Measurements from ENCODE around the gene MAFG. TPM values are rescaled to one million over a fixed set of nuclear protein-coding genes. Genes with fewer than 3 reads are reported as not detected.

Gene MAFG
- total RNA-seq, 1 experiment from 2014 or later, result 36.1 TPM

DNA sequence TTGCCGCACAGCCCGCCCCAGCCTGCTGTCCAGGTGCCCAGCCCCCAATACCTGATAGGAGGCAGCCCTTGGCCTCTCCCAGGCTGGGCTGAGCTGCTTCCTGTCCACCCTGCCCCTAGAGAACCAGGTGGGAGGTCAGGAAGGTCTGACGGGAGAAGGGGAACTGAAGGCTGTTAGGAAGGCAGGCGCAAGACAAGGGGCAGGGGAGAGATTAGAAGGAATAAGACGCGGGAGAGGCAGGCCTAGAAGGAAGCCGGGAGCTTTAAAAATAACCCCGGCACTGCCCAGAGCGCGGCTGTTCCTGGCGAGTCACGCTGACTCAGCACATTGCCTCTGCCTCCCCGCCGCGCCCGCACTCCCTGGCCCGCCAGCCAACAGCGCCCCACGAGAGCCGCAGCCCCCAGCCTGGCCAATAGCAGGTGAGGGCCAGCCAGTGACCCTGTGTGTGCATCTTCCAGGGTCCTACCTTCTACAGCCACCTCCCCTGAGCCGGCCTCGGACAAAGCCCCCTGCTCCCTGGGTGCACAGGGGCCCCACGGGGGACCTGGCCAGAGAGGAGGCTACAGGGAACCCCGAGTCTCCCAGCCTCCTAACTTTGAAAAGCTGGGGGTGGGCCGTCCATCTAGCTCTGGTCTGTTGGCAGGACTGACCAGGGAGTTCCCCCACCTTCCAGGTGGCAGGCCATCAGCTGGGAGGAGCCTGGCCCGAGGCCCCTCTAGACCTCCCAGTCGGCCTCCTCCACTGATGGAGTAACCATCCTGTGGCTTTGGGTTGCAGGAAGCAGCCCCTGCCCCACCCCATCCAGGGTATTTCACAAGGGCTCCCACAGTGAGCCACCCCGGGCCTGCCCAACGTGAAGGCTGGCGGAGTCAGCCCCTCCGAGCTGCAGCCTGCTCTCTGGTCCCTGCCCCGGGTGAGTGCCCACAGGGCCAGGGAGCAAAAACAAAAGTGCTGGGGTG, 4.0 kb downstream of the MAFG start:
- Mint-ChIP-seq H3K27ac (ENCODE audit: unreplicated experiment) (peak overlapping the region; percentile 65), H3K27me3 (ENCODE audit: unreplicated experiment) (no peaks in the 10 kb centered on the region), H3K9me3 (ENCODE audit: low read depth, unreplicated experiment) (no peaks in the 10 kb centered on the region), H3K4me3 (ENCODE audit: low read depth, unreplicated experiment) (peak overlapping the region; percentile 66), H3K4me1 (ENCODE audit: low read depth, unreplicated experiment) (peaks cover 39% of the 10 kb centered on the region), H3K36me3 (ENCODE audit: insufficient read depth, unreplicated experiment) (peaks cover 67% of the 10 kb centered on the region)
- CTCF ChIA-PET, result interaction anchor here (1.1 kb wide), 1 partner anchor 114 kb away, joined by 3 read pairs; the partner anchor contains the start of gene DCXR
- peak; percentile 62 for DNase-seq
- TF ChIP-seq, protein P1, sequence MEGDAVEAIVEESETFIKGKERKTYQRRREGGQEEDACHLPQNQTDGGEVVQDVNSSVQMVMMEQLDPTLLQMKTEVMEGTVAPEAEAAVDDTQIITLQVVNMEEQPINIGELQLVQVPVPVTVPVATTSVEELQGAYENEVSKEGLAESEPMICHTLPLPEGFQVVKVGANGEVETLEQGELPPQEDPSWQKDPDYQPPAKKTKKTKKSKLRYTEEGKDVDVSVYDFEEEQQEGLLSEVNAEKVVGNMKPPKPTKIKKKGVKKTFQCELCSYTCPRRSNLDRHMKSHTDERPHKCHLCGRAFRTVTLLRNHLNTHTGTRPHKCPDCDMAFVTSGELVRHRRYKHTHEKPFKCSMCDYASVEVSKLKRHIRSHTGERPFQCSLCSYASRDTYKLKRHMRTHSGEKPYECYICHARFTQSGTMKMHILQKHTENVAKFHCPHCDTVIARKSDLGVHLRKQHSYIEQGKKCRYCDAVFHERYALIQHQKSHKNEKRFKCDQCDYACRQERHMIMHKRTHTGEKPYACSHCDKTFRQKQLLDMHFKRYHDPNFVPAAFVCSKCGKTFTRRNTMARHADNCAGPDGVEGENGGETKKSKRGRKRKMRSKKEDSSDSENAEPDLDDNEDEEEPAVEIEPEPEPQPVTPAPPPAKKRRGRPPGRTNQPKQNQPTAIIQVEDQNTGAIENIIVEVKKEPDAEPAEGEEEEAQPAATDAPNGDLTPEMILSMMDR (IDR thresholded peaks at IDR 0.05; ENCODE audit: unreplicated experiment), result no peak
- intact Hi-C loops (cut with micrococcal nuclease; ENCODE audit: unreplicated experiment), result no loop called here
- BruUV-seq (replicated peaks), result no TSS peak

GRCh38 chr17:81922566-81923301, 4.8 kb downstream of the MAFG start:
- no TSS peak for BruUV-seq (replicated peaks)
- Mint-ChIP-seq H3K4me1 (ENCODE audit: low read depth, unreplicated experiment) (peaks cover 45% of the 10 kb centered on the region), H3K9me3 (ENCODE audit: low read depth, unreplicated experiment) (no peaks in the 10 kb centered on the region), H3K27ac (ENCODE audit: unreplicated experiment) (peak overlapping the region; percentile 65), H3K36me3 (ENCODE audit: insufficient read depth, unreplicated experiment) (peaks cover 67% of the 10 kb centered on the region), H3K27me3 (ENCODE audit: unreplicated experiment) (no peaks in the 10 kb centered on the region), H3K4me3 (ENCODE audit: low read depth, unreplicated experiment) (peak overlapping the region; percentile 66)
- TF ChIP-seq, protein P1 (IDR thresholded peaks at IDR 0.05; ENCODE audit: unreplicated experiment), result no peak
- CTCF ChIA-PET, result no interaction called here
- no peak for DNase-seq
- intact Hi-C loops (cut with micrococcal nuclease; ENCODE audit: unreplicated experiment), result no loop called here

DNA sequence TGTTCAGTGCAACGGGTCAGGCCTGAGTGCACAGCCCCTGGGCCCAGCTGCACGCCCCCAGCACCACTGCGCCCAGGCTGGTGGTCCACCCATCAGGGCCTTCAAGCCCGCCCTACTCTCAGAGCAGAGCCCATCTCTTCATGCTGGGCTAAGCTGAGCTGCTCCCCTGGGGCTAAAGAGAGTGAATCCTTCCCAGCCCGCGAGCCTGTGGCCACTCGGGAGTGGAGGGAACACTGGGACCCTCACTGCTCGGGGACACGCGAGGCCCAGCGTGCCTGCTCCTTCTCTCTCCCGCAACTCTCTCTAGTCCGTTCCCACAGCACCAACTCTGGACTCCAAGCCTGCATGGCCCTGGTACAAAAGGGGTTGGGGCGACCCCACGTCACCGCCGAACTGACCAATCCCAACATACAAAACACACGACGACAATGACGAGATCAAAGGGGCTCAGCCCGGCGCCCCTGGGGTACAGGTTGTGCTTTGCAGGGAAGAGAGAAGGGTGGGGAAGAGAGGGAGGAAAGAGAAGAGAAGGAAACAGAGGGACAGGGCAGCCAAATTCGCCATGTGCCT, 5.5 kb downstream of the MAFG start:
- no peak for DNase-seq
- Mint-ChIP-seq H3K36me3 (ENCODE audit: insufficient read depth, unreplicated experiment) (peaks cover 68% of the 10 kb centered on the region), H3K4me3 (ENCODE audit: low read depth, unreplicated experiment) (no peak overlapping the region), H3K4me1 (ENCODE audit: low read depth, unreplicated experiment) (peaks cover 49% of the 10 kb centered on the region), H3K9me3 (ENCODE audit: low read depth, unreplicated experiment) (no peaks in the 10 kb centered on the region), H3K27ac (ENCODE audit: unreplicated experiment) (no peak overlapping the region), H3K27me3 (ENCODE audit: unreplicated experiment) (no peaks in the 10 kb centered on the region)
- BruUV-seq (replicated peaks), result no TSS peak
- intact Hi-C loops (cut with micrococcal nuclease; ENCODE audit: unreplicated experiment), result no loop called here
- CTCF ChIA-PET, result no interaction called here
- TF ChIP-seq, protein P1 (IDR thresholded peaks at IDR 0.05; ENCODE audit: unreplicated experiment), result no peak

DNA sequence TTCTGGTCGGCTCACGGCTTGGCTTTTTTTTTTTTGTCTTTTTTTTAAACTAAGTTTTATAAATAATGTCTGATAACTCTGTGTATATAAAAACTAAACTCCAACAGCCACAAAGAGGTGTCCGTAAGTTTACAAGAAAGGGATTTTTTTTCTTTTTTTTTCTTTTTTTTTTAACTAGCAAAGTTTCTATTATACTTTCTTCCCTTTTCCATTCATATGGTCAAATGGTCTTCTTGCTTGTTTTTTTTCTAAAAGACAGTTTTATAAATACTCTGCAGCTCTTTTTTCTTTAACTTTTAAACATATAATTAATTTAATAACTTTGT, 6.0 kb downstream of the MAFG start:
- H3K27ac Mint-ChIP-seq (ENCODE audit: unreplicated experiment), result no peak overlapping the region
- DNase-seq, result no peak
- H3K27me3 Mint-ChIP-seq (ENCODE audit: unreplicated experiment), result no peaks in the 10 kb centered on the region
- H3K36me3 Mint-ChIP-seq (ENCODE audit: insufficient read depth, unreplicated experiment), result peaks cover 69% of the 10 kb centered on the region
- H3K4me1 Mint-ChIP-seq (ENCODE audit: low read depth, unreplicated experiment), result peaks cover 53% of the 10 kb centered on the region
- CTCF ChIA-PET, result no interaction called here
- intact Hi-C loops (cut with micrococcal nuclease; ENCODE audit: unreplicated experiment), result no loop called here
- TF ChIP-seq, protein P1 (IDR thresholded peaks at IDR 0.05; ENCODE audit: unreplicated experiment), result no peak
- H3K4me3 Mint-ChIP-seq (ENCODE audit: low read depth, unreplicated experiment), result no peak overlapping the region
- no TSS peak for BruUV-seq (replicated peaks)
- H3K9me3 Mint-ChIP-seq (ENCODE audit: low read depth, unreplicated experiment), result no peaks in the 10 kb centered on the region
